HG02970 (cell line): ENCODE data around the gene UNC45B.
"Not testable (repeated sequence)": the region's sequence is repeated elsewhere in the genome, so short reads cannot be mapped to it uniquely, and the experiment has no call there.

Experiments used
- ATAC-seq: cut with Tn5 transposase; IDR thresholded peaks from one replicate; pipeline ENCODE4 v1.9.1; 2021; ENCODE audit warnings: mild to moderate bottlenecking, moderate library complexity, moderate number of reproducible peaks; ENCODE audit not compliant: unreplicated experiment, low FRiP score

UNC45B gene, protein sequence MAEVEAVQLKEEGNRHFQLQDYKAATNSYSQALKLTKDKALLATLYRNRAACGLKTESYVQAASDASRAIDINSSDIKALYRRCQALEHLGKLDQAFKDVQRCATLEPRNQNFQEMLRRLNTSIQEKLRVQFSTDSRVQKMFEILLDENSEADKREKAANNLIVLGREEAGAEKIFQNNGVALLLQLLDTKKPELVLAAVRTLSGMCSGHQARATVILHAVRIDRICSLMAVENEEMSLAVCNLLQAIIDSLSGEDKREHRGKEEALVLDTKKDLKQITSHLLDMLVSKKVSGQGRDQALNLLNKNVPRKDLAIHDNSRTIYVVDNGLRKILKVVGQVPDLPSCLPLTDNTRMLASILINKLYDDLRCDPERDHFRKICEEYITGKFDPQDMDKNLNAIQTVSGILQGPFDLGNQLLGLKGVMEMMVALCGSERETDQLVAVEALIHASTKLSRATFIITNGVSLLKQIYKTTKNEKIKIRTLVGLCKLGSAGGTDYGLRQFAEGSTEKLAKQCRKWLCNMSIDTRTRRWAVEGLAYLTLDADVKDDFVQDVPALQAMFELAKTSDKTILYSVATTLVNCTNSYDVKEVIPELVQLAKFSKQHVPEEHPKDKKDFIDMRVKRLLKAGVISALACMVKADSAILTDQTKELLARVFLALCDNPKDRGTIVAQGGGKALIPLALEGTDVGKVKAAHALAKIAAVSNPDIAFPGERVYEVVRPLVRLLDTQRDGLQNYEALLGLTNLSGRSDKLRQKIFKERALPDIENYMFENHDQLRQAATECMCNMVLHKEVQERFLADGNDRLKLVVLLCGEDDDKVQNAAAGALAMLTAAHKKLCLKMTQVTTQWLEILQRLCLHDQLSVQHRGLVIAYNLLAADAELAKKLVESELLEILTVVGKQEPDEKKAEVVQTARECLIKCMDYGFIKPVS

GRCh38 chr17:35147375-35147905 lies at the start of gene UNC45B:
UNC45B (plus strand) TSS chr17:35147817; CDS start chr17:35148264, 447 bp downstream.
- ATAC-seq: no peak

GRCh38 chr17:35099908-35100307 lies 47.7 kb upstream of the UNC45B start:
- ATAC-seq: no peak

DNA sequence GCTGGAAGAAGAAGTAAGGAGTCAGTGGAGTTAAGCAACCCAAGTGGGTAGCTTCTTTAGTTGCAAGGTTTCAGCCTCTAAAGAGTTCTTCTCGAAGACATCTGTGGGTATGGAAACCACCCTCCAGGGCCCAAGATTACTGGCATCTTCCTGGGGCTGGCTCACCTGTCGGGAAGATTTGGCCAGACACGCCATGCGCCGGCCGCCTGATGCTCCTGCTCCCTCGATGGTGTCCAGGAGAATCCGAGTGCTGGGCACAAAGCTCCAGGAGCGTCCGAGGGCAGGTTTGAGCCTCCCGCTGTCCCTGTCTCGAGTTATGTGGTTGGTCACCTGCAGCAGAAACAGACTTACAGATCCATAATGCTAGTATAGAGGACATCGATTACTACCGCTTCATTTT lies 46.6 kb upstream of the UNC45B start:
- no peak for ATAC-seq

- ATAC-seq: no peak
These were observed 45.9 kb upstream of the UNC45B start for GRCh38 chr17:35101725-35102124.

DNA sequence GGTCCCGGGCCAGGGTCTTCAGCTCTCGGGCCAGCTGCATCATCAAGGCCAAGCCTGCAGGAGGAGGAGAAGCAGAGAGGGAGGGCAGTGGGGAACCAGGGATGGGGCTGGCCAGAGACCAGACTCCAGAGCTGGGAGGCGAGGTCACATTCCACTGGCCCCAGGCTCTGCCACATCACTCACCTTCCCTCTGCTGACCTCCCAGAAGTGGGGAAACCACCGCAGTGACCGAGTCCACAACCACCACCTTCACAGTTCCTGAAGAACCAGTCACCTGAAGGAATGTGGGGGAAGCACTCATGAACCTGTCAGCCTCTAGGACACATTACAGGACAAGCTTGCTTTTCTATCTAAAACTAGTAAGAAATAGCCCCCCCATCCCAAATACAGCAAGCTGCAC lies 44.3 kb upstream of the UNC45B start:
- ATAC-seq: no peak

DNA sequence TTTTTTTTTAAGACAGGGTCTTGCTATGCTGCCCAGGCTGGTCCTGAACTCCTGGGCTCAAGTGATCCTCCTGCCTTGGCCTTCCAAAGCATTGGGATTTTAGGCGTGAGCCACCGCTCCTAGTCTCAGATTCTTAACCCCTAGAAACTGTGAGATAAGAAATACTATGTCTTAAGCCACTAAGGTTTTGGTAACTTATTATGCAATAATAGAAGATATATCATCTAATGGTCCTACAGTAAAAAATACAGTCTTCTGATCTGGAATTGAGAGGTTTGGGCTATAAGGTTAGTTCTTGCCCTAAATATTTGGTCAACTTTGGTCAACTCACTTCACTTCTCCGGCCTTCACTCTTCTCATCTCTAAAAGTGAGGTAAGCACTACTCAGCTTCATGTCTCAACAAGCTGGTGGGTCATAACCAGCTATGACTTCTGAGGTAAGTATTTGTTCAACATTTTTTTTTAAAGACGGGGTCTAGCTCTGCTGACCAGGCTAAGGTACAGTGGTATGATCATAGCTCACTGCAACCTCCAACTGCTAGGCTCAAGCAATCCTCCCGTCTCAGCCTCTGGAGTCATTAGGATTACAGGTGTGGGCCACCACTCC lies 42.7 kb upstream of the UNC45B start:
- no peak for ATAC-seq

DNA sequence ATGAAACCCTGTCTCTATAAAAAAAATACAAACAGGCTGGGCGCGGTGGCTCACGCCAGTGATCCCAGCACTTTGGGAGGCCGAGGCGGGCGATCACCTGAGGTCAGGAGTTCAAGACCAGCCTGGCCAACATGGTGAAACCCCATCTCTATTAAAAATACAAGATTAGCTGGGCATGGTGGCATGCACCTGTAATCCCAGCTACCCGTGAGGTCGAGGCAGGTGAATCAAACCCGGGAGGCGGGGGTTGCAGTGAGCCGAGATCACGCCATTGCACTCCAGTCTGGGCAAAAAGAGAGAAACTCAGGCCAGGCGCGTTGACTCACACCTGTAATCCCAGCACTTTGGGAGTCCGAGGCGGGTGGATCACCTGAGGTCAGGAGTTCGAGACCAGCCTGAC lies 36.8 kb upstream of the UNC45B start:
- not testable (repeated sequence) for ATAC-seq

DNA sequence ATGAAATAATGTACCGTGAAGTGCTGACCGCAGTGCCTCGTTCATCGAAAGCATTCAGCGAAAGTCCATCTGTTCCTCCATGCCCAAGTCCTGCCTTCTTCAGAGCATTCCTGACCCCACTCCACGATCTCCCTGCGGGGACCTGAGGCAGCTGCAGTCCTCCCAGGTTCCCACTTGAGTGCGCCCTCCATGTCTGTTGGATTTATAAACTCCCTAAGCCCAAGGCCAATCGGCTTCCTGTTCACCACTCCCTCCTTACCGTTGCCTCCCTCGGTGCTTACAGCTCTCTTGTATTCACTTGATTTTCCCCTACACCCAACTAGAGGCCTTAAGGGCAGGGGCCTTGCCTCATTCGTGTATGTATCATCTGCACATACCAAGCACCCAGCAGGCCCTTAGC lies 30.8 kb upstream of the UNC45B start:
- ATAC-seq: no peak

DNA sequence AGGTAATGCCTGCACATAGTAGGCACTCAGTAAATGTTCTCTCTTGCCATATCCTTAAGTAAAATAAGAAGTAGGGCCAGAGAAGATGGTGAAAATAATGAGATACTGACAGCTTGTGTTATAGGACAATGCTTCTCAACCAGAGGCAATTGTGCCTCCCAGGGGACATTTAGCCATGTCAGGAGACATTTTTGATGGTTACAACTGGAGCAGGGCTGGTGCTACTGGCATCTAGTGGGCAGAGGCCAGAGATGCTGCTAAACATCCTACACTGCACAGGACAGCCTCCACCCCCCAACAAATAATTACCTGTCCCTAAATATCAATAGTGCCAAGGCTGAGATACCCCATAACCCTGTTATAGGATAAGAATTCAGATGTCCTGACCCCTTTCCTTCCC lies 29.6 kb upstream of the UNC45B start:
- no peak for ATAC-seq

DNA sequence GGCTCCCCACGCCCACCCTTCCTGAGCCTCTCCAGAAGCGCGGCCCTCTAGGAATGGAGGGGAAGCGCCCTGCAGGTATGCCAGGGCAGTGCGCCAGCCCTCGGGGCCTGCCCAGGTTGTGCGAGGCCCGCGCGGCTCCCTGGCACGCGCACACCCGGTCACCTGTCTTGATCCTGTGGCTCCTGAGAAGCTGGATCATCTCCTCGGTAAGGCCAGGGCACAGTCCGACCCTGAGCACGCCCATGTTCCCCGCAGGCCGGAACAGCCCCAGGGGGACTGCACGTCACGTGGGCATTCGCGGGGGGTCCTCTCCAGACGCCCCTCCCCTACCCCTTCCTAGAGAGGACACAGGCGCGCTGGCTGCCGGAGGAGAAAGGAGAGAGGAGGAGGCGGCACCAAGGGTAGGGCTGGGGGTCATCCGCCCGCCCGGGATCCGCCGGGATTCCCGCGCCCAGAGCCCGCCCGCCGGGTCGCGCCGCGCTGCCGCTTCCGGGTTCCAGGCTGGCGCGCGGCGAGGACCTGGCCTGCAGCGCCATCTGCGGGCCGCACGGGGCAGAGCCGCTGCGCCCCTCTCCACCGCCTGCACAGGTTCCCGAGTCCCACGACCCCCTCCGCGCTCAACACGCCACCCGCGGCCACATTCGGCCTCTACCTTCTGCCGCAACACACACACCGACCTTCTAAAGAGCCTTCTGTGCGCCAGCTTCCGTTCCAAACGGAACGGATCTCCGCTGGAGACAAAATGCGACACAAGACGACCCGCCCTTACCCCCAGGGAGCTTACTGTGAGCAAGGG lies 28.0 kb upstream of the UNC45B start, which contains the start of gene RAD51D:
Gene RAD51D, minus strand, starts transcription at position 491 of the 796 bp plus-strand sequence. Its CDS starts 247 bp downstream, at position 244.
- ATAC-seq: peak; percentile 87

DNA sequence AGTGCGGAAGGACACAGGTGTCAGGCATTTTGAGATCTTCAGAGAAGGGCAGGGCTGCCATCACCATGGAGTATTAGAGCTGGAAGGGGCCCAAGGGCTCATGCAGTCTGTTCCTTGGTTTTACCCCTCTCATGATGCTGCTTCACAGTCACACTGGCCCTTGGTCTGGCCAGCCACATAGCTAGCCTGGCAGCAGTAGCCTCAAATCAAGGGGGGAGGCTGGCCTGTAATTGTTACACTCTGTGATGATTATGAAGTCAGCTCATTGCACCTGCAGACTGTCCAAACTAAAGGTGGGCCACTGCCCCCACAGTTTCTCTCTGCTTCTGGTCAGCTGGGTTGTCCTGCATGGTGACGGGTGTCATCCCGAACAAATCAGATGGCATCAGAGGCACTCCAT lies 26.3 kb upstream of the UNC45B start, which contains the start of gene FNDC8:
Gene FNDC8, plus strand, starts transcription at position 301 of the 400 bp plus-strand sequence. Its CDS starts 79 bp downstream, at position 380.
- ATAC-seq: no peak

GRCh38 chr17:35127751-35128514 lies 19.7 kb upstream of the UNC45B start:
- ATAC-seq: no peak

DNA sequence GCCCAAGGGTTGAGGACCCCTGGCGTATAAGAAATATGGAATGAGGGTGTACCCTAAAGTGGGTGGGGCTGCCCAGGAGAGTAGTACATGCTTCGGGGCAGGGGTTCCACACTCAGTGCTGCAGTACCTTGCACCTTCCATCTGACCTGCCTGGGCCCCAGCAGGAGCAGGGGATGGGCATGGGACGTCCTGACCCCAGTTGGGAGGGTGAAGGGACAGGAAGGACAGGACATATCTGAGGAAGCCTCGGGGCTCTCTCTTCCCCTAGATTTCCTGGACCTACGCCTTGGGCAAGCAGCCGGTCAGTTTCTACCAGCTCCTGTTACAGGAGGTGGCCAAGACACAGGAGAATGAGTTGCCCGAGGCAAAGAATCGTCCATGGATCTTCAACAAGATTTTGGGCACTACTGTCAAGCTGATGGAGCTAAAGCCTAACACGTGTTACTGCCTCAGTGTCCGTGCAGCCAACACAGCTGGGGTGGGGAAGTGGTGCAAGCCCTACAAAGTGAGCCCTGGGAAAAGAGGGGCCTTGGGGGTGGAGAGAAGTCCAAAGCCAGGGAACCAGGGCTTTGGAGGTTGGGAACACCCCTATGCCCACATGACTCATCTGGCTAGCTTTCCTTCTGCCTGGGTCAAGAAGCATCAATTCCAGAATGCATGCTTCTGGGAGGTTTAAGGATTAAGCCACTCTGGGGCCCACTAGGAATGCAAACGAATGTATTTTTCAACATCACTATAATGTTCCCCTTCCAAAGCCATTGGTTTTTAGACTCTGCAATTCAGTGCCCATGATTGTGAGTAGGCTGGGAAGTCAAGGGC lies 18.3 kb upstream of the UNC45B start:
- ATAC-seq: no peak

DNA sequence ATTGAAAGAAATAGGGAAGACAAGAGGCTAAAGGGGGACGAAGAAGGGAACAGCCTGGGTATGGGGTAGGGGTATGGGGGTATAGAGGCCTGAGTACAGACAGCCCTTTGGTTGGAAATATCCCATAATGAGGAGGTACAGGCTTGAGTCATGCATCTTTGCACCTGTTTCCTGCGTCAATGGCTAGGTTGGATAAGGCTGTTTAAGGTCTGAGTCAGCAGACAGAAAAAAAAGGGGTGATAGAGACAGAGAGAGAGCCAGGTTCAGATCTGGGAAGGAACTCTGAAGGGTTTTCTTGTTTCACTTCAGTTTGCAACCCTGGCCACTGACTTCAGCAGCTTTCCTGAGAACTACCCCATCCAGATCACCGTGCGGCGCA lies 17.7 kb upstream of the UNC45B start:
- no peak for ATAC-seq

DNA sequence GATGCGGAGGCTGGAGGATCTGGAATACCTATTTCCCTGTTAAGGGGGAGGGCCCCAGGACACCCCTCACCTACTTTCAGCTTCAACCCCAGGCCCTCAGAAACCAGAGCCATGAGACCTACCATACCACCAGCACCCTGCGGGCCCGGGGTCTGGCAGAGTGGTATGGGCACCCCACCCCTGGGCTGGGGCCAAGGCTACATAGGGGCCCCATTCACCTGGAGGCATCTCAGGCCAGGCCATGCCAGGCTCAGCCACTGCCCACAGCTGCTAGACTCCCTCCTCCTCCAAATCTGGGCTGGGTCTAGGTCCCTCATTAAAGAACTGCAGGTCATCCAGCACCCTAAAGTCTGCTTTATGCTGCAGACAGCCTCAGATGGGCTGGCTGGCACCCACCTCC lies 17.2 kb upstream of the UNC45B start:
- ATAC-seq: no peak

DNA sequence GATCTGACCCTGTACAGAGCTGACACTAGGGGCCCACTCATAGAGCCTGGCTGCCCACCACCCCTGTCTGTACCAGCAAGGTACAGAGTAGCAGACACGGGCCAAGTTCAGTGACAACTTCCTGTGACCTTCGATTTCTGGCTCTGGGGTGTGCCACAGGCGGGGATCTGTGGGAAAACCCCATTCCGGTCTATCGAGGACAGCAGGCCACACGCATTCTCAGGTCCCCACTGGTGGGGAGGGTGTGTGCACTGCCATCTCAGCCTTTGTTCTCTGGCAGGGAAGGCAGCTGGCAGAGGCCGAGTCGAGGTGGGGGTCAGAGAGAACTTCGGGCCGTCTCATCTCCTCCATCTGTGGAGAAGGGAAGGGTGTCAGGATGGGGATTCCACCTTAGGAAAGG lies 15.5 kb upstream of the UNC45B start:
- no peak for ATAC-seq

DNA sequence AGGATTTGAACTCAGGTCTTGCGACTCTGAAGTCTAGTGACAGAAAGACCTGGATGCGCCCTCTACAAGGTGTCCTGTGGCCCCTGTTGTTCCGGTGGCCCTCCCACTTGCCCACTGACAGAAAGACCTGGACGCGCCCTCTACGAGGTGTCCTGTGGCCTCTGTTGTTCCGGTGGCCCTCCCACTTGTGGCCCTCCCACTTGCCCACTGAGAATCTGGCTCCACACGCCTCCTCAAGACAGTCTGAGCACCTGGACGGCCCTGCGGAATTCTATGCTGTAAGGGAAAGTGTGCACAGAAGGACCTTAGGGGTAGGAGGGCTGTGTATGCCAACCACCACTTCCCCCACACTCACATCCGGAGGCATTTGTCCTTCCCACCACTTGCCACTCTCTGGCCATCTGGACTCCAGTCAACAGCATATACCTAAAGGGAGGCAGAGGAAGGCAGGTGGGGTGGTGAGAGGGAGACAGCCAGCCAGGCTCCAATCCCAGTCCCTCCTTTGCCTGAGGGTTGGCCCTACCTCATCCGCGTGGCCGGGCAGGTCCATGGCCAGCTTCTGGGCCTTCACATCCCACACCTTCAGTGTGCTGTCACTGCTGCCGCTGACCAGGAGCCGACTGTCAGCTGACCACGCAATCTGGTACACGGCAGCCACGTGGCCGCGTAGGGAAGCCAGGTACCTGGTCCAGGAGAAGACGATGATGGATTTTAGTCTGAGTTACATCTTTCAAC lies 14.6 kb upstream of the UNC45B start:
- ATAC-seq: no peak

DNA sequence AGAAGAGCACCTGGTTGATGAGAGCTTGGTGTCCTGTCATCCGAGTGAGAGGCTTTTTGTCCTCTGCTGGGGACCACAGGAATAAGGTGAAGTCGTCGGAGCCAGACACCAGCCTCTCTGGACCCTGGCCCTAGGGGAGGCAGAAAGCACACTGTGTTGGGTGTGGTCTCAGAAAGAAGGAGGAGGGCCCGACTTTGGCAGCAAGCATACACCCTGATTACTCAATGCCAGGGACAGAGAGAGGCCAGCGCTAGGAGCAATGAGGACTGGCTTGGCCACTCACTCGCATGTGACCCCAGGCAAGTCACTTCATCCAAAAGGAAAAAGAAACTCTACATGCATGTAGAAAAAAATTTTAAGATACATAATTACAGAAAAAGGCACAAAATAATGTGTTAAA lies 12.3 kb upstream of the UNC45B start:
- ATAC-seq: no peak
